WTC11 (cell line): ENCODE data around the gene PAPSS1.
"Not testable (repeated sequence)": the region's sequence is repeated elsewhere in the genome, so short reads cannot be mapped to it uniquely, and the experiment has no call there.

Experiments
- AFF4 ChIP-seq: sonication (generic); formaldehyde crosslinking; IDR thresholded peaks from 2 replicates; pipeline ENCODE4 v1.8.1; 2023; ENCODE audit warnings: mild to moderate bottlenecking, missing genetic modification reagents, borderline replicate concordance
- CREB1 ChIP-seq: sonication (generic); formaldehyde crosslinking; IDR thresholded peaks from 2 replicates; pipeline ENCODE4 v1.8.0; 2023; ENCODE audit warnings: mild to moderate bottlenecking, missing genetic modification reagents
- CREM ChIP-seq: sonication (generic); formaldehyde crosslinking; IDR thresholded peaks from 2 replicates; pipeline ENCODE4 v1.8.1; 2022; ENCODE audit warnings: mild to moderate bottlenecking, missing genetic modification reagents, moderate library complexity
- CTCF ChIP-seq: fragments of 200-600 bp; IDR thresholded peaks from 2 replicates; pipeline ENCODE4 v1.8.0; 2022; ENCODE audit warnings: antibody characterized with exemption
- FOXK1 ChIP-seq: sonication (generic); formaldehyde crosslinking; IDR thresholded peaks from 2 replicates; pipeline ENCODE4 v1.8.0; 2022; ENCODE audit warnings: mild to moderate bottlenecking, moderate library complexity, missing genetic modification reagents
- MXD4 ChIP-seq: fragments of 250-450 bp; sonication (Bioruptor Pico); IDR thresholded peaks from 2 replicates; pipeline ENCODE4 v1.8.0; 2021; ENCODE audit warnings: mild to moderate bottlenecking, moderate library complexity, borderline replicate concordance
- ZNF671 ChIP-seq: fragments of 250-450 bp; sonication (Bioruptor Pico); IDR thresholded peaks from 2 replicates; pipeline ENCODE4 v1.8.0; 2021; ENCODE audit warnings: mild to moderate bottlenecking
- TF ChIP-seq, protein P1 (sequence below): sonication (generic); formaldehyde crosslinking; IDR thresholded peaks from 2 replicates; pipeline ENCODE4 v1.8.1; 2022; ENCODE audit warnings: mild to moderate bottlenecking, moderate library complexity, missing genetic modification reagents
- TF ChIP-seq, protein P2 (sequence below): sonication (generic); formaldehyde crosslinking; IDR thresholded peaks from 2 replicates; pipeline ENCODE4 v1.8.1; 2023; ENCODE audit warnings: mild to moderate bottlenecking, missing genetic modification reagents
- TF ChIP-seq, protein P3 (sequence below): sonication (generic); formaldehyde crosslinking; IDR thresholded peaks from 2 replicates; pipeline ENCODE4 v1.8.1; 2022; ENCODE audit warnings: mild to moderate bottlenecking, missing genetic modification reagents, moderate library complexity, borderline replicate concordance
- TF ChIP-seq, protein P4 (sequence below): sonication (generic); formaldehyde crosslinking; IDR thresholded peaks from 2 replicates; pipeline ENCODE4 v1.8.1; 2023; ENCODE audit warnings: mild to moderate bottlenecking, missing genetic modification reagents, moderate library complexity
- TF ChIP-seq, protein P5 (sequence below): sonication (generic); formaldehyde crosslinking; IDR thresholded peaks from 2 replicates; pipeline ENCODE4 v1.8.0; 2022; ENCODE audit warnings: mild to moderate bottlenecking, missing genetic modification reagents
- TF ChIP-seq, protein P6 (sequence below): sonication (generic); formaldehyde crosslinking; IDR thresholded peaks from 2 replicates; pipeline ENCODE4 v1.8.0; 2022; ENCODE audit warnings: missing genetic modification reagents

- not testable (repeated sequence) for TF ChIP-seq CREM; CTCF; CREB1; FOXK1 (CRISPR knock-in tag); ZNF671 (CRISPR knock-in tag); MXD4; AFF4 (CRISPR knock-in tag)
- TF ChIP-seq, protein P1, sequence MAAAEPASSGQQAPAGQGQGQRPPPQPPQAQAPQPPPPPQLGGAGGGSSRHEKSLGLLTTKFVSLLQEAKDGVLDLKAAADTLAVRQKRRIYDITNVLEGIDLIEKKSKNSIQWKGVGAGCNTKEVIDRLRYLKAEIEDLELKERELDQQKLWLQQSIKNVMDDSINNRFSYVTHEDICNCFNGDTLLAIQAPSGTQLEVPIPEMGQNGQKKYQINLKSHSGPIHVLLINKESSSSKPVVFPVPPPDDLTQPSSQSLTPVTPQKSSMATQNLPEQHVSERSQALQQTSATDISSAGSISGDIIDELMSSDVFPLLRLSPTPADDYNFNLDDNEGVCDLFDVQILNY: not testable (repeated sequence)
- TF ChIP-seq, protein P2, sequence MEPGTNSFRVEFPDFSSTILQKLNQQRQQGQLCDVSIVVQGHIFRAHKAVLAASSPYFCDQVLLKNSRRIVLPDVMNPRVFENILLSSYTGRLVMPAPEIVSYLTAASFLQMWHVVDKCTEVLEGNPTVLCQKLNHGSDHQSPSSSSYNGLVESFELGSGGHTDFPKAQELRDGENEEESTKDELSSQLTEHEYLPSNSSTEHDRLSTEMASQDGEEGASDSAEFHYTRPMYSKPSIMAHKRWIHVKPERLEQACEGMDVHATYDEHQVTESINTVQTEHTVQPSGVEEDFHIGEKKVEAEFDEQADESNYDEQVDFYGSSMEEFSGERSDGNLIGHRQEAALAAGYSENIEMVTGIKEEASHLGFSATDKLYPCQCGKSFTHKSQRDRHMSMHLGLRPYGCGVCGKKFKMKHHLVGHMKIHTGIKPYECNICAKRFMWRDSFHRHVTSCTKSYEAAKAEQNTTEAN (CRISPR knock-in tag): not testable (repeated sequence)
- TF ChIP-seq, protein P3, sequence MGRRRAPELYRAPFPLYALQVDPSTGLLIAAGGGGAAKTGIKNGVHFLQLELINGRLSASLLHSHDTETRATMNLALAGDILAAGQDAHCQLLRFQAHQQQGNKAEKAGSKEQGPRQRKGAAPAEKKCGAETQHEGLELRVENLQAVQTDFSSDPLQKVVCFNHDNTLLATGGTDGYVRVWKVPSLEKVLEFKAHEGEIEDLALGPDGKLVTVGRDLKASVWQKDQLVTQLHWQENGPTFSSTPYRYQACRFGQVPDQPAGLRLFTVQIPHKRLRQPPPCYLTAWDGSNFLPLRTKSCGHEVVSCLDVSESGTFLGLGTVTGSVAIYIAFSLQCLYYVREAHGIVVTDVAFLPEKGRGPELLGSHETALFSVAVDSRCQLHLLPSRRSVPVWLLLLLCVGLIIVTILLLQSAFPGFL (CRISPR knock-in tag): not testable (repeated sequence)
- TF ChIP-seq, protein P4, sequence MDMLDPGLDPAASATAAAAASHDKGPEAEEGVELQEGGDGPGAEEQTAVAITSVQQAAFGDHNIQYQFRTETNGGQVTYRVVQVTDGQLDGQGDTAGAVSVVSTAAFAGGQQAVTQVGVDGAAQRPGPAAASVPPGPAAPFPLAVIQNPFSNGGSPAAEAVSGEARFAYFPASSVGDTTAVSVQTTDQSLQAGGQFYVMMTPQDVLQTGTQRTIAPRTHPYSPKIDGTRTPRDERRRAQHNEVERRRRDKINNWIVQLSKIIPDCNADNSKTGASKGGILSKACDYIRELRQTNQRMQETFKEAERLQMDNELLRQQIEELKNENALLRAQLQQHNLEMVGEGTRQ (CRISPR knock-in tag): not testable (repeated sequence)
- TF ChIP-seq, protein P5, sequence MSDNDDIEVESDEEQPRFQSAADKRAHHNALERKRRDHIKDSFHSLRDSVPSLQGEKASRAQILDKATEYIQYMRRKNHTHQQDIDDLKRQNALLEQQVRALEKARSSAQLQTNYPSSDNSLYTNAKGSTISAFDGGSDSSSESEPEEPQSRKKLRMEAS (CRISPR knock-in tag): not testable (repeated sequence)
- TF ChIP-seq, protein P6, sequence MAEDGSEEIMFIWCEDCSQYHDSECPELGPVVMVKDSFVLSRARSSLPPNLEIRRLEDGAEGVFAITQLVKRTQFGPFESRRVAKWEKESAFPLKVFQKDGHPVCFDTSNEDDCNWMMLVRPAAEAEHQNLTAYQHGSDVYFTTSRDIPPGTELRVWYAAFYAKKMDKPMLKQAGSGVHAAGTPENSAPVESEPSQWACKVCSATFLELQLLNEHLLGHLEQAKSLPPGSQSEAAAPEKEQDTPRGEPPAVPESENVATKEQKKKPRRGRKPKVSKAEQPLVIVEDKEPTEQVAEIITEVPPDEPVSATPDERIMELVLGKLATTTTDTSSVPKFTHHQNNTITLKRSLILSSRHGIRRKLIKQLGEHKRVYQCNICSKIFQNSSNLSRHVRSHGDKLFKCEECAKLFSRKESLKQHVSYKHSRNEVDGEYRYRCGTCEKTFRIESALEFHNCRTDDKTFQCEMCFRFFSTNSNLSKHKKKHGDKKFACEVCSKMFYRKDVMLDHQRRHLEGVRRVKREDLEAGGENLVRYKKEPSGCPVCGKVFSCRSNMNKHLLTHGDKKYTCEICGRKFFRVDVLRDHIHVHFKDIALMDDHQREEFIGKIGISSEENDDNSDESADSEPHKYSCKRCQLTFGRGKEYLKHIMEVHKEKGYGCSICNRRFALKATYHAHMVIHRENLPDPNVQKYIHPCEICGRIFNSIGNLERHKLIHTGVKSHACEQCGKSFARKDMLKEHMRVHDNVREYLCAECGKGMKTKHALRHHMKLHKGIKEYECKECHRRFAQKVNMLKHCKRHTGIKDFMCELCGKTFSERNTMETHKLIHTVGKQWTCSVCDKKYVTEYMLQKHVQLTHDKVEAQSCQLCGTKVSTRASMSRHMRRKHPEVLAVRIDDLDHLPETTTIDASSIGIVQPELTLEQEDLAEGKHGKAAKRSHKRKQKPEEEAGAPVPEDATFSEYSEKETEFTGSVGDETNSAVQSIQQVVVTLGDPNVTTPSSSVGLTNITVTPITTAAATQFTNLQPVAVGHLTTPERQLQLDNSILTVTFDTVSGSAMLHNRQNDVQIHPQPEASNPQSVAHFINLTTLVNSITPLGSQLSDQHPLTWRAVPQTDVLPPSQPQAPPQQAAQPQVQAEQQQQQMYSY (CRISPR knock-in tag): not testable (repeated sequence)
Observed at GRCh38 chr4:107726131-107726925, 6.3 kb upstream of the PAPSS1 start.
